ENCODE results near the gene TCEANC2. TPM values are rescaled to one million over a fixed set of nuclear protein-coding genes. Genes with fewer than 3 reads are reported as not detected.
"Not testable (repeated sequence)": the region's sequence is repeated elsewhere in the genome, so short reads cannot be mapped to it uniquely, and the experiment has no call there.

The TCEANC2 gene
- total and polyA plus RNA-seq, 2 experiments from 2014 or later, result 6.0 to 6.3 TPM

- no peaks in the 10 kb centered on the region; the same call in 2 of the 3 replicates for H3K4me1 Mint-ChIP-seq
- no peaks in the 10 kb centered on the region for H3K9me3 Mint-ChIP-seq
- TF ChIP-seq JUNB (IDR thresholded peaks at IDR 0.05; ENCODE audit: unreplicated experiment) (no peak), CREB1 (CRISPR knock-in tag; IDR thresholded peaks at IDR 0.05; ENCODE audit: low read depth) (no peak), ZNF114 (CRISPR knock-in tag; IDR thresholded peaks at IDR 0.05) (no peak), REST (IDR thresholded peaks at IDR 0.05; ENCODE audit: unreplicated experiment) (no peak), ZNF331 (CRISPR knock-in tag; IDR thresholded peaks at IDR 0.05; ENCODE audit: low read depth) (no peak), POLR2AphosphoS5 (IDR thresholded peaks at IDR 0.05; ENCODE audit: low read depth) (no peak), EZH2phosphoT487 (IDR thresholded peaks at IDR 0.05; ENCODE audit: unreplicated experiment) (no peak), CTCF (conservative IDR thresholded peaks at IDR 0.05; ENCODE audit: low read depth in 2 of 2) (no peak), ZNF462 (CRISPR knock-in tag; IDR thresholded peaks at IDR 0.05) (no peak), EZH2 (IDR thresholded peaks at IDR 0.05; ENCODE audit: low read depth, unreplicated experiment) (no peak), NANOG (IDR thresholded peaks at IDR 0.05; ENCODE audit: borderline replicate concordance) (no peak)
Observed at GRCh38 chr1:54024358-54024757, 29.1 kb upstream of the TCEANC2 start.

GRCh38 chr1:54024811-54025210 lies 28.6 kb upstream of the TCEANC2 start:
- not testable (repeated sequence) for H3F3A ChIP-seq (replicated peaks; ENCODE audit: low read depth); H4K20me1 ChIP-seq (replicated peaks; ENCODE audit: insufficient read depth); H3K4me1 ChIP-seq (ENCODE audit: insufficient read depth); H3K27ac ChIP-seq (ENCODE audit: low read depth); H3K4me3 Mint-ChIP-seq; H3K4me3 ChIP-seq; H3K4me2 ChIP-seq; ATAC-seq; H3K9me3 Mint-ChIP-seq; H3K27ac Mint-ChIP-seq; H3K79me2 ChIP-seq (replicated peaks; ENCODE audit: insufficient read depth); H3K4me1 Mint-ChIP-seq; H3K27me3 ChIP-seq (ENCODE audit: insufficient read depth); H2AFZ ChIP-seq; H3K36me3 Mint-ChIP-seq (ENCODE audit: low read depth); H3K9me2 ChIP-seq (ENCODE audit: insufficient read depth); H3K36me3 ChIP-seq (ENCODE audit: insufficient read depth); DNase-seq (ENCODE audit: low spot score); H3K27me3 Mint-ChIP-seq (ENCODE audit: insufficient read depth, low read depth, poor library complexity)

More at GRCh38 chr1:54024358-54024757, 29.1 kb upstream of the TCEANC2 start:
- DNase-seq (ENCODE audit: low spot score) (no peak), ATAC-seq (no peak)
- Mint-ChIP-seq H3K27ac (no peak overlapping the region), H3K4me3 (no peak overlapping the region), H3K36me3 (ENCODE audit: low read depth) (no peaks in the 10 kb centered on the region), H3K27me3 (ENCODE audit: insufficient read depth, low read depth, poor library complexity) (peaks cover 6% of the 10 kb centered on the region)
- Histone ChIP-seq H3K27me3 (ENCODE audit: insufficient read depth) (no peaks in the 10 kb centered on the region), H3K79me2 (replicated peaks; ENCODE audit: insufficient read depth) (no peaks in the 10 kb centered on the region), H3K9me2 (ENCODE audit: insufficient read depth) (no peaks in the 10 kb centered on the region), H3K4me1 (ENCODE audit: insufficient read depth) (no peaks in the 10 kb centered on the region), H3K4me2 (no peak overlapping the region), H3K27ac (ENCODE audit: low read depth) (no peak overlapping the region), H3K36me3 (ENCODE audit: insufficient read depth) (0 out of 2 replicates have a peak, but pooled peaks cover 2% of the 10 kb centered on the region), H2AFZ (no peak overlapping the region), H3K4me3 (no peak overlapping the region), H3F3A (replicated peaks; ENCODE audit: low read depth) (no peaks in the 10 kb centered on the region), H4K20me1 (replicated peaks; ENCODE audit: insufficient read depth) (no peaks in the 10 kb centered on the region)
